CD4-positive, alpha-beta T cell (primary cell): Measurements from ENCODE around the gene FGF14. TPM values are rescaled to one million over a fixed set of nuclear protein-coding genes. Genes with fewer than 3 reads are reported as not detected.

ENCODE experiments used
- ATAC-seq: fragments of 200-7000 bp; cut with Tn5 transposase; one replicate; pipeline ENCODE4 v1.10.0; 2022; ENCODE audit warnings: mild to moderate bottlenecking; ENCODE audit not compliant: poor library complexity
- CTCF ChIA-PET: fragments of 350-600 bp; sonication (Branson Sonifier 250); formaldehyde crosslinking; loops from one replicate; lab custom pipeline; 2021; ENCODE audit warnings: antibody characterized with exemption, inconsistent platforms; lab: Charles Lee
- POLR2A ChIA-PET: fragments of 350-600 bp; sonication (Branson Sonifier 250); formaldehyde crosslinking; loops from one replicate; lab custom pipeline; 2021; ENCODE audit warnings: antibody characterized with exemption, inconsistent platforms; lab: Charles Lee
- DNase-seq, 14 experiments: peaks; one replicate each; pipeline ENCODE4 v3.0.0-alpha.2; 2013 to 2020; ENCODE audit warnings: mixed read lengths in 2 of 14
- H3K27ac ChIP-seq, 2 donors: one replicate each; pipeline versions ENCODE4 v1.5.1 to v1.7.0; 2013; ENCODE audit warnings: low read length in 2 of 2, low read depth in 1 of 2, mild to moderate bottlenecking in 1 of 2
- H3K27me3 ChIP-seq, 2 experiments: 1 replicate in 1 of 2; 2 replicates in 1 of 2; pipeline versions ENCODE4 v1.6.1 to v1.7.0; 2013; ENCODE audit warnings: low read length in 2 of 2, control low read depth in 1 of 2, mild to moderate bottlenecking in 1 of 2, moderate library complexity in 1 of 2; ENCODE audit not compliant: insufficient read depth in 2 of 2, control insufficient read depth in 1 of 2
- H3K36me3 ChIP-seq: one replicate; pipeline ENCODE4 v1.6.1; 2013; ENCODE audit warnings: low read length, control low read depth; ENCODE audit not compliant: insufficient read depth
- H3K4me1 ChIP-seq: one replicate; pipeline ENCODE4 v1.6.1; 2013; ENCODE audit warnings: low read length, control low read depth; ENCODE audit not compliant: insufficient read depth
- H3K4me3 ChIP-seq: one replicate; pipeline ENCODE4 v1.5.1; 2013; ENCODE audit warnings: mild to moderate bottlenecking, low read length, moderate library complexity
- H3K9me3 ChIP-seq, 2 experiments: 1 replicate in 1 of 2; 2 replicates in 1 of 2; pipeline versions ENCODE4 v1.6.1 to v1.7.0; 2013; ENCODE audit warnings: low read length in 2 of 2, mild to moderate bottlenecking in 2 of 2, control low read depth in 1 of 2, moderate library complexity in 1 of 2; ENCODE audit not compliant: control insufficient read depth in 1 of 2, insufficient read depth in 1 of 2
- H3K27ac Mint-ChIP-seq: one replicate; pipeline ENCODE4 v1.8.0; 2020; ENCODE audit warnings: mixed read lengths
- H3K27me3 Mint-ChIP-seq: one replicate; pipeline ENCODE4 v1.8.0; 2021; ENCODE audit warnings: mixed read lengths
- H3K36me3 Mint-ChIP-seq: one replicate; pipeline ENCODE4 v1.8.0; 2021; ENCODE audit warnings: low read depth, mixed read lengths
- H3K4me1 Mint-ChIP-seq: one replicate; pipeline ENCODE4 v1.8.0; 2021; ENCODE audit warnings: low read depth, mixed read lengths
- H3K4me3 Mint-ChIP-seq: one replicate; pipeline ENCODE4 v1.8.0; 2020; ENCODE audit warnings: mild to moderate bottlenecking, mixed read lengths
- H3K9me3 Mint-ChIP-seq: one replicate; pipeline ENCODE4 v1.8.0; 2020; ENCODE audit warnings: mixed read lengths
- CTCF ChIP-seq: fragments of 200-600 bp; IDR thresholded peaks from one replicate; pipeline ENCODE4 v1.8.0; 2022; ENCODE audit warnings: antibody characterized with exemption, mild to moderate bottlenecking
- intact Hi-C, 2 experiments: fragments of 100-400 bp; cut with DNase I in 1 of 2; cut with micrococcal nuclease in 1 of 2; formaldehyde crosslinking; loops; one replicate each; pipeline versions ENCODE4 v1.15.1 to v1.9.0; 2023 to 2025; cut with DNase I, micrococcal nuclease
- total RNA-seq, 174 experiments: library from RNA in 2 of 174; stranded (reverse) in 2 of 174; gene quantifications; one replicate each; pipeline ENCODE4 v1.2.3 and lab custom pipeline; 2021 to 2026

The FGF14 gene
- total RNA-seq, 2 experiments from 2014 or later: not detected

- no peaks in the 10 kb centered on the region for H3K4me1 ChIP-seq
- ChIA-PET POLR2A (no interaction called here), CTCF (no interaction called here)
- no peaks in the 10 kb centered on the region for H3K36me3 Mint-ChIP-seq
- intact Hi-C loops: no loop called here
- H3K27ac Mint-ChIP-seq: no peak overlapping the region
- peaks cover 38 to 61% of the 10 kb centered on the region in 2 experiments for H3K27me3 ChIP-seq
- TF ChIP-seq CTCF: no peak
- no peak for ATAC-seq
- H3K4me1 Mint-ChIP-seq: no peaks in the 10 kb centered on the region
- peaks cover 66% of the 10 kb centered on the region for H3K27me3 Mint-ChIP-seq
- no peak for DNase-seq
- H3K9me3 Mint-ChIP-seq: no peaks in the 10 kb centered on the region
- no peaks in the 10 kb centered on the region for H3K36me3 ChIP-seq
- peaks cover 0 to 12% of the 10 kb centered on the region in 2 experiments for H3K9me3 ChIP-seq
- no peak overlapping the region for H3K4me3 ChIP-seq
- no peak overlapping the region for H3K4me3 Mint-ChIP-seq
- H3K27ac ChIP-seq: no peak overlapping the region
Observed at GRCh38 chr13:101916108-101916774, 485.6 kb downstream of the FGF14 start.

GRCh38 chr13:101915755-101916107, 486.1 kb downstream of the FGF14 start:
- no peak for TF ChIP-seq CTCF
- no peaks in the 10 kb centered on the region for H3K9me3 Mint-ChIP-seq
- Histone ChIP-seq H3K27ac (no peak overlapping the region), H3K36me3 (no peaks in the 10 kb centered on the region), H3K4me1 (no peaks in the 10 kb centered on the region), H3K9me3 (peaks cover 0 to 12% of the 10 kb centered on the region in 2 experiments), H3K27me3 (peaks cover 38 to 56% of the 10 kb centered on the region in 2 experiments), H3K4me3 (no peak overlapping the region)
- H3K4me3 Mint-ChIP-seq: no peak overlapping the region
- intact Hi-C loops: no loop called here
- no peaks in the 10 kb centered on the region for H3K36me3 Mint-ChIP-seq
- POLR2A ChIA-PET: no interaction called here
- ATAC-seq: no peak
- CTCF ChIA-PET: no interaction called here
- DNase-seq: no peak
- H3K27me3 Mint-ChIP-seq: peaks cover 61% of the 10 kb centered on the region
- no peaks in the 10 kb centered on the region for H3K4me1 Mint-ChIP-seq
- H3K27ac Mint-ChIP-seq: no peak overlapping the region

- Mint-ChIP-seq H3K27ac (no peak overlapping the region), H3K36me3 (no peaks in the 10 kb centered on the region), H3K4me1 (no peaks in the 10 kb centered on the region), H3K27me3 (peaks cover 57% of the 10 kb centered on the region), H3K9me3 (no peaks in the 10 kb centered on the region), H3K4me3 (no peak overlapping the region)
- Histone ChIP-seq H3K9me3 (peaks cover 0 to 12% of the 10 kb centered on the region in 2 experiments), H3K4me1 (no peaks in the 10 kb centered on the region), H3K27me3 (peaks cover 38 to 52% of the 10 kb centered on the region in 2 experiments), H3K36me3 (no peaks in the 10 kb centered on the region), H3K4me3 (no peak overlapping the region), H3K27ac (no peak overlapping the region)
- intact Hi-C loops: no loop called here
- ChIA-PET CTCF (no interaction called here), POLR2A (no interaction called here)
- ATAC-seq: no peak
- DNase-seq: no peak
- TF ChIP-seq CTCF: no peak
Observed at GRCh38 chr13:101915331-101915730, 486.5 kb downstream of the FGF14 start.
